GM12875 (cell line): ENCODE results near the gene PPP1R12B.

Source experiments
- H3K4me3 ChIP-seq: one replicate; pipeline ENCODE4 v1.5.1; 2011; ENCODE audit warnings: low read depth, low read length, control low read depth
- TF ChIP-seq, protein P1 (sequence below): IDR thresholded peaks from 2 replicates; pipeline ENCODE4 v1.5.1; 2011; ENCODE audit warnings: low read depth, mild to moderate bottlenecking, control low read depth, inconsistent platforms, low read length, moderate library complexity, borderline replicate concordance; ENCODE audit not compliant: insufficient read depth

Gene PPP1R12B

GRCh38 chr1:202561726-202562443, 213.4 kb downstream of the PPP1R12B start:
- TF ChIP-seq, protein P1, sequence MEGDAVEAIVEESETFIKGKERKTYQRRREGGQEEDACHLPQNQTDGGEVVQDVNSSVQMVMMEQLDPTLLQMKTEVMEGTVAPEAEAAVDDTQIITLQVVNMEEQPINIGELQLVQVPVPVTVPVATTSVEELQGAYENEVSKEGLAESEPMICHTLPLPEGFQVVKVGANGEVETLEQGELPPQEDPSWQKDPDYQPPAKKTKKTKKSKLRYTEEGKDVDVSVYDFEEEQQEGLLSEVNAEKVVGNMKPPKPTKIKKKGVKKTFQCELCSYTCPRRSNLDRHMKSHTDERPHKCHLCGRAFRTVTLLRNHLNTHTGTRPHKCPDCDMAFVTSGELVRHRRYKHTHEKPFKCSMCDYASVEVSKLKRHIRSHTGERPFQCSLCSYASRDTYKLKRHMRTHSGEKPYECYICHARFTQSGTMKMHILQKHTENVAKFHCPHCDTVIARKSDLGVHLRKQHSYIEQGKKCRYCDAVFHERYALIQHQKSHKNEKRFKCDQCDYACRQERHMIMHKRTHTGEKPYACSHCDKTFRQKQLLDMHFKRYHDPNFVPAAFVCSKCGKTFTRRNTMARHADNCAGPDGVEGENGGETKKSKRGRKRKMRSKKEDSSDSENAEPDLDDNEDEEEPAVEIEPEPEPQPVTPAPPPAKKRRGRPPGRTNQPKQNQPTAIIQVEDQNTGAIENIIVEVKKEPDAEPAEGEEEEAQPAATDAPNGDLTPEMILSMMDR, result peak; percentile 12; the same call in 1 of the 2 replicates
- no peak overlapping the region for H3K4me3 ChIP-seq

GRCh38 chr1:202562444-202563060, 214.1 kb downstream of the PPP1R12B start:
- H3K4me3 ChIP-seq, result no peak overlapping the region
- TF ChIP-seq, protein P1, result no peak

- H3K4me3 ChIP-seq, result no peak overlapping the region
- TF ChIP-seq, protein P1, result no peak
Observed at GRCh38 chr1:202563818-202564217, 215.3 kb downstream of the PPP1R12B start.

DNA sequence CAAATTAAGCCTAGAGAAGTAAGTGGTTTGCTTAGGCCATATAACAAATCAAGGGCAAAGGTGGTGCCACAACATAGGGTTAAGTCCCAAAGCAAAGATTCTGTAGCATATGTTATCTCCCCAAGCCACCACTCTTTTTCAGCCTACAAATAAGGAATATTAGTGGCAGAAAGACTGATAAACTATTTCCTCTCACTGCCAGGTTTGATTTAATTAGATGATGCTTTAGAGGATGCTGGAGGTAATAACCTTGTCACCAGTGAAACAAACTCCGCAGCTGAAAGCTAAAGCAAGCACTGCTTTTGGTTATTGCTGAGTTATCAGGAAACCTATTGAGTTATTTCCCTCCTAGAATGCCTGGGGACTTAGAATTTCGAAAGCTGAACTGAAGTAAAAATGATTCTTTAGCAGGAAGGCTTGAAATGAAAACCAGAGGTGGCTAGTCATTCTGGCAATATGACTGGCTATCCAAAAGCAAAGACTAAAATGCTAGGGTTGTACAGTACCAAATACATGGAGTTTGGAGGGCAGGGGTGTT, 216.5 kb downstream of the PPP1R12B start:
- TF ChIP-seq, protein P1, result no peak
- H3K4me3 ChIP-seq, result no peak overlapping the region

GRCh38 chr1:202565890-202566602, 217.5 kb downstream of the PPP1R12B start:
- no peak overlapping the region for H3K4me3 ChIP-seq
- TF ChIP-seq, protein P1, result no peak

DNA sequence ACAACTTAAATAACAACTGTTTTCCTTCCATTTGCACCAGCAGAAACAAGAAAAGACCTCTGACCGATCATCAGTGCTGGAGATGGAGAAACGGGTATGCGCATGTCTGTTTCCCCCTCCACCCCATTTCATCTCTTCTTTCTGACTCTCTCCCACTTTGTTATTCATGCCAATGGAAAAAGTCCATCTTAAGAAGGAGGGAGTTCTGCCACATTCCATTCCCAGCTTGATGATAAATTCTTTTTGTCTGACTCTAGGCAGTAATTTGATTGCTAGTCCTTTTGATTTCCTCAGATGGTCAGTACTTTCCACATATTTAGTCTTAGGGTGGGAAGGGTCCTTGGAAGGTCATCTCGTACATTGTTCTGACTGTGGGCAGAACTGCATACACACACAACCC, 219.2 kb downstream of the PPP1R12B start:
- no peak overlapping the region for H3K4me3 ChIP-seq
- TF ChIP-seq, protein P1, result no peak
